GM18520 (cell line): Measurements from ENCODE around the gene CHID1.

ENCODE experiments used
- ATAC-seq: cut with Tn5 transposase; IDR thresholded peaks from one replicate; pipeline ENCODE4 v1.9.1; 2021; ENCODE audit not compliant: unreplicated experiment

The CHID1 gene

GRCh38 chr11:911031-911889, 650 bp upstream of the CHID1 start:
- no peak for ATAC-seq

- no peak for ATAC-seq
Observed at GRCh38 chr11:910044-910588, 494 bp downstream of the CHID1 start.

GRCh38 chr11:909406-909805, 1.2 kb downstream of the CHID1 start:
- ATAC-seq = no peak

GRCh38 chr11:908273-908672, 2.3 kb downstream of the CHID1 start:
- no peak for ATAC-seq

DNA sequence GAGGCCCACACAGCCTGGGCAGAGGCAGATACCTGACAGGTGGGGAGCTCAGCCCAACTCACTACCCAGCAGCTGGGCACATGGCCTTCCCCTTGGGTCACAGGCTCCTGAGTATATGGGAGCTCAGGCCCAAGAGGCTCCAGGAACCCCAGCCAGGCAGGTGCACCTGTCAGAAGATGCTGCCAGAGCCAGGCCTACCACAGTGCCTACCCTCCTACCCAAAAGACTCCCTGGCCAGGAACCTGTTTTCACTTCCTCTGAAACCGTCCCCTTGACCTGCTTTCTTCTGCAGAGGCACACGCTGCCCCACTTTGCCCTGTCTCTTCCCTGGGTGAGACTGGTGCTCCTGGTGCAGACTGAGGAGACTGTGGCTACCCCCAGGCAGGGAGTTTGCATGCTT, 2.9 kb downstream of the CHID1 start:
- ATAC-seq = no peak

DNA sequence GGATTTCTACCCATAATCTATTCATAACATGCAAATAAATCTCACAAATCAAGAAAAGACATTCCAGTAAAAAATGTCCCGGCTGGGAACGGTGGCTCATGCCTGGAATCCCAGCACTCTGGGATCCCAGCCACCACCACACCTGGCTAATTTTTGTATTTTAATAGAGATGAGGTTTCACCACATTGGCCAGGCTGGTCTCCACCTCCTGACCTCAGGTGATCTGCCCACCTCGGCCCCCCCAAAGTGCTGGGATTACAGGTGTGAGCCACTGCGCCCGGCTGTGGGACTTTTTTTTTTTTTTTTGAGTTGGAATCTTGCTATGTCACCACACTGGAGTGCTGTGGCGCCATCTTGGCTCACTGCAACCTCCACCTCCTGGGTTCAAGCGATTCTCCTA, 4.7 kb downstream of the CHID1 start:
- ATAC-seq = no peak

DNA sequence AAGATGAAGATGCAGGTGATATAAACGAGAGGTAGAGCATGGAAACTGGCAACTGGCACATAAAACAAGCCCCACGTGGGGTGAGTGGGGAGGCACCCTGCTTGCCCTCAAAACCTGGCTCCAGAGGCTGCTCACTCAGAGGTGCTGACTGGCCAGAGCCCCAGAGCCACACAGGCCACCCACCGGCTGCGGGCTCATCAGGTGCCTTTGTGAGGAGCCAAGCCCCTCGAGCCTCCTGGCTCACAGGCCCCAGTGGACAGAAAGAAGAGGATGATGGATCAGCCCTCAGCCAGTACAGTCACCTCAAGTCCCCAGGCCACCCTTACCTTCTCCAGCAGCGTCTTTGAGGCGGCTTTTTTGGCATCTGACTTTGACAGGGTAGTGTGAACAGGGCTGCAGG, 6.2 kb downstream of the CHID1 start:
- ATAC-seq = no peak

- ATAC-seq = no peak
Observed at GRCh38 chr11:901452-902061, 9.1 kb downstream of the CHID1 start.

GRCh38 chr11:900545-900944, 10.1 kb downstream of the CHID1 start:
- no peak for ATAC-seq

DNA sequence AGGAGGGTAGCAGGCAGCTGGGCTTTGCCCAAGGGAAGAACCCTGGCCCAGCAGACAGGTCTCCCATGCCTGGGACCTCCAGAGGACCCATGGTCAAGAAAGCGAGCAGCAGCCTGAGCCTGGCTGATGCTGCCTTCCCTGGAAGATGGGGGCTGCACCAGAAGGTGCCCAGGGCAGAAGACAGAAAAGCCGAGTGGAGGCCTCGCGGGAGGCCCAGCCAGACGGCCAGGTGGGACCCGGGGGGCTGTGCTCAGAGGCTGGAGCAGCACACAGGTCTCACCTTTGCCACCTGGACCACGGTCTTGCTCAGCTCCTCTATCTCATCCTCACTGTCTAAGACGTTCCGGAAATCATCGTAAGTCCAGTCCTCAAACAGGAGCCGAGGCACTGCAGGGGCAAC, 10.9 kb downstream of the CHID1 start:
- ATAC-seq = no peak

- ATAC-seq = no peak
Observed at GRCh38 chr11:898540-899190, 11.9 kb downstream of the CHID1 start.

DNA sequence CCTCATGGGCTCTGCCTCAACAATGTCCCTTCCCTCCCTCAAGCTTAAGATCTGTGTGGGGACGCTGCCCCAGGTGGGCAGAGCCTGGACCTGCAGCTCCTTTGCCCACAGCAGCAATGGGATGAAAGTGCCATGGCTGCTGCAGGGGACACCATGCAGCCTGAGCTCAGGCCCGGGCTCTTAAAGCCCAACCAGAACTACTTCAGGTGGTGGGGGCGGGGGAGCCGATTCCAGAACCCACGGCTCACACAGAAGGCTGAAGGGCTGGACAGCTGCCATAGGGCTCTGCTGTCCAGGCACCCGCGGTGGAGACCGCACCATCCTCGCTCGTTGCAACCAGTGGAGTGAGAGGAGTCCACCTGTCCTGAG, 12.5 kb downstream of the CHID1 start:
- no peak for ATAC-seq

GRCh38 chr11:897253-898142, 13.1 kb downstream of the CHID1 start:
- no peak for ATAC-seq

- ATAC-seq = no peak
Observed at GRCh38 chr11:895331-896110, 15.1 kb downstream of the CHID1 start.

GRCh38 chr11:894575-895201, 15.9 kb downstream of the CHID1 start:
- ATAC-seq = no peak

GRCh38 chr11:893008-893654, 17.5 kb downstream of the CHID1 start:
- no peak for ATAC-seq

DNA sequence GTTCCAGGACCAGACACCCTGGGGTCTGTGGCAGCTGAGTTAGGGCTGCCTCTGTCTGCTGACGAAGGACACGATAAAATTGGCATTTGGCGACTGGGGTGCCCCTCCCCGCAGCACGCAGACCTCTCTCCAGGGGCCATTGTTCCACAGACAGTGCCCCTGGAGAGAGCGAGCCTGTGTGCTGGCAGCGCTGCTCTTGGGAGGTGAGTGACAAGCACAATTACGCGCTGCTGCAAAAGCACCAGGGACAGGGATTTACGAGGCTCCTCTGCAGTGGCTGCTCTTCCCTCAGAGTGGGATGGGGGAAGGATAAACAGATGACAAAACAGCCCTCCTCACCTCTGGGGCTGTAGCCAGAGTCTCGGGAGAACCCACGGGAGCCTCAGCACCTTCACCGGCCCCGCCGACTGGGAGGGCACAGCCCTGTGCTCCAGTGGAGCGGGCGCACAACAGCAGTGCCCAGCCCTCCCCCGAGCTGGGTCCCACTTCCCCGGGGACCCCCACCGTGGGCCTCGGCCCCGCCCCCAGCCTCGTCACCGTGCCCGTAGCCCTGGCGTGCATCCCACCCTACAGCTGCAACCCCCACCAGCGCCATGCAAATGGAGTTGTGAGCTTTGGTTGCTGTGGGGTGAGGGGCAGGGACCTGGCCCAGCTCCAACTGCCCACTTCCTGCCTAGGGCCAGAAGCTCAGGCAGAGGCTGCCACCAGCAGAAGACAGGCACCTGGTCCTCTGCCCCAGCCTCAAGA, 19.6 kb downstream of the CHID1 start:
- no peak for ATAC-seq

DNA sequence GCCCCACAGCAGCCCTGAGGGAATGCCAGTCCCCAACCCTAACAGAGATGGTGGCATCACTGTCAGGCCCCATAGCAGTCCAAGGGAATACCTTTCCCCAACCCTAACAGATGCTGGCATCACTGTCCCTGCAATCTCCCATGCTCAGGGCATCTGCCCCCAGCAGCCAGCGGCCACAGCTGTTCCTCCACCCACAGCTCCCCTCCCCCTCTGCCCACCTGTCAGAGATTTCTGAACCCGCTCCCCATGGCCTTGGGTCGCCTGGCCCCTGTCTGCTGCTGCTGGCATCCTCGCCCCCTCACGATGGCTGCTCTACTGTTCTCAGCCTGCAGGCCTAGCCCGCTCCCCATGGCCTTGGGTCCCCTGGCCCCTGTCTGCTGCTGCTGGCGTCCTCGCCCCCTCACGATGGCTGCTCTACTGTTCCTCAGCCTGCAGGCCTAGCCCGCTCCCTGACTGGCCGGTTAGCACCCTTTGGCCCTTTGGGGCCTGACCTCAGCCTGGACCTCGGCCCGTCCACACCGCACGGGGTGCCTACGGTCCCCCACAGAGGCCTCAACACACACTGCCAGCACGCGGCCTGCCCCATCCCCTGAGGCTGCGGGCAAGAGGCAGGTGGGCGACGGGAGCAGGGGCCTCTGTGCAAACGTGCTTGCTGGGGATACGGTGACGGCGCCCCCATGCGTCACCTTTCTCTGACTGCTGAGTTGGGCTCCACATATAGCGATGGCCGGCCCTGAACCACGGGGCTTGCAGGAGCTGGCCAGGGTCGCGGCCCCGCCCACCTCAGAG, 20.7 kb downstream of the CHID1 start:
- ATAC-seq = no peak
